Skeletal muscle tissue (tissue), 4 donors: ENCODE results near the gene SORCS1. TPM values are rescaled to one million over a fixed set of nuclear protein-coding genes. Genes with fewer than 3 reads are reported as not detected.

Experiments used
- H3K27ac ChIP-seq: one replicate; pipeline ENCODE4 v1.7.0; 2013; ENCODE audit warnings: mild to moderate bottlenecking, low read depth, low read length, inconsistent platforms
- H3K27me3 ChIP-seq, 3 donors: one replicate each; pipeline ENCODE4 v1.7.0; 2013; ENCODE audit warnings: low read length in 3 of 3; ENCODE audit not compliant: control insufficient read depth in 3 of 3, insufficient read depth in 3 of 3
- H3K36me3 ChIP-seq, 3 donors: one replicate each; pipeline ENCODE4 v1.7.0; 2013; ENCODE audit warnings: low read length in 3 of 3; ENCODE audit not compliant: control insufficient read depth in 3 of 3, insufficient read depth in 3 of 3
- H3K4me1 ChIP-seq, 3 donors: one replicate each; pipeline ENCODE4 v1.7.0; 2013; ENCODE audit warnings: low read length in 3 of 3, mild to moderate bottlenecking in 3 of 3; ENCODE audit not compliant: control insufficient read depth in 3 of 3, insufficient read depth in 3 of 3
- H3K4me3 ChIP-seq, 3 donors: one replicate each; pipeline ENCODE4 v1.7.0; 2013; ENCODE audit warnings: low read length in 3 of 3
- H3K9ac ChIP-seq, 3 donors: one replicate each; pipeline ENCODE4 v1.7.0; 2013; ENCODE audit warnings: low read length in 3 of 3, mild to moderate bottlenecking in 3 of 3, moderate library complexity in 2 of 3, low read depth in 1 of 3
- H3K9me3 ChIP-seq, 3 donors: one replicate each; pipeline ENCODE4 v1.7.0; 2013; ENCODE audit warnings: low read length in 3 of 3; ENCODE audit not compliant: control insufficient read depth in 3 of 3
- total RNA-seq: library from RNA; depleted of rRNA; stranded (reverse); fragments of >200 nt; gene quantifications from one replicate; pipeline ENCODE4 v1.2.3, GENCODE V29; 2014
- donor health status: Osteomylitis.

The SORCS1 gene
- total RNA-seq, 1 donor from 2014 or later, result 4.2 TPM

- Histone ChIP-seq H3K27me3 (no peaks in the 10 kb centered on the region), H3K9me3 (no peaks in the 10 kb centered on the region), H3K36me3 (no peaks in the 10 kb centered on the region), H3K4me3 (no peak overlapping the region), H3K9ac (no peak overlapping the region), H3K27ac (no peak overlapping the region), H3K4me1 (no peaks in the 10 kb centered on the region)
Observed at GRCh38 chr10:106713846-106714245, 450.7 kb downstream of the SORCS1 start.

GRCh38 chr10:106712988-106713387, 451.5 kb downstream of the SORCS1 start:
- H3K4me1 ChIP-seq, result no peaks in the 10 kb centered on the region
- H3K27ac ChIP-seq, result no peak overlapping the region
- no peaks in the 10 kb centered on the region for H3K9me3 ChIP-seq
- H3K4me3 ChIP-seq, result no peak overlapping the region
- no peaks in the 10 kb centered on the region for H3K27me3 ChIP-seq
- H3K36me3 ChIP-seq, result no peaks in the 10 kb centered on the region
- no peak overlapping the region for H3K9ac ChIP-seq

- Histone ChIP-seq H3K9me3 (no peaks in the 10 kb centered on the region), H3K27ac (no peak overlapping the region), H3K9ac (no peak overlapping the region), H3K4me3 (no peak overlapping the region), H3K36me3 (no peaks in the 10 kb centered on the region), H3K4me1 (no peaks in the 10 kb centered on the region), H3K27me3 (peaks cover 0 to 2% (median 0%) of the 10 kb centered on the region in 3 donors)
Observed at GRCh38 chr10:106711313-106711906, 453.1 kb downstream of the SORCS1 start.

- Histone ChIP-seq H3K27ac (no peak overlapping the region), H3K4me3 (no peak overlapping the region), H3K9me3 (no peaks in the 10 kb centered on the region), H3K4me1 (no peaks in the 10 kb centered on the region), H3K27me3 (peaks cover 0 to 2% (median under 1%) of the 10 kb centered on the region in 3 donors), H3K9ac (no peak overlapping the region), H3K36me3 (no peaks in the 10 kb centered on the region)
Observed at GRCh38 chr10:106708506-106708905, 456.0 kb downstream of the SORCS1 start.

- Histone ChIP-seq H3K4me3 (no peak overlapping the region), H3K27ac (no peak overlapping the region), H3K9ac (no peak overlapping the region), H3K9me3 (no peaks in the 10 kb centered on the region), H3K27me3 (peaks cover 0 to 5% (median 2%) of the 10 kb centered on the region in 3 donors), H3K4me1 (no peaks in the 10 kb centered on the region), H3K36me3 (no peaks in the 10 kb centered on the region)
Observed at GRCh38 chr10:106707657-106708056, 456.8 kb downstream of the SORCS1 start.

- no peak overlapping the region for H3K4me3 ChIP-seq
- no peaks in the 10 kb centered on the region for H3K4me1 ChIP-seq
- H3K9me3 ChIP-seq, result no peaks in the 10 kb centered on the region
- H3K9ac ChIP-seq, result no peak overlapping the region
- no peaks in the 10 kb centered on the region for H3K36me3 ChIP-seq
- H3K27me3 ChIP-seq, result peaks cover 0 to 5% (median 2%) of the 10 kb centered on the region in 3 donors
- H3K27ac ChIP-seq, result no peak overlapping the region
Observed at GRCh38 chr10:106706127-106706526, 458.4 kb downstream of the SORCS1 start.

- H3K4me1 ChIP-seq, result no peaks in the 10 kb centered on the region
- no peak overlapping the region for H3K9ac ChIP-seq
- no peak overlapping the region for H3K4me3 ChIP-seq
Observed at GRCh38 chr10:106705681-106706100, 458.8 kb downstream of the SORCS1 start.

GRCh38 chr10:106696239-106696638, 468.3 kb downstream of the SORCS1 start:
- H3K27ac ChIP-seq, result no peak overlapping the region
- peaks cover 0 to 3% (median 0%) of the 10 kb centered on the region in 3 donors for H3K27me3 ChIP-seq
- no peaks in the 10 kb centered on the region for H3K4me1 ChIP-seq
- no peaks in the 10 kb centered on the region for H3K9me3 ChIP-seq
- no peak overlapping the region for H3K4me3 ChIP-seq
- no peak overlapping the region for H3K9ac ChIP-seq
- no peaks in the 10 kb centered on the region for H3K36me3 ChIP-seq

More at GRCh38 chr10:106705681-106706100, 458.8 kb downstream of the SORCS1 start:
- no peaks in the 10 kb centered on the region for H3K36me3 ChIP-seq
- H3K27me3 ChIP-seq, result peaks cover 0 to 5% (median 2%) of the 10 kb centered on the region in 3 donors
- H3K27ac ChIP-seq, result no peak overlapping the region
- H3K9me3 ChIP-seq, result no peaks in the 10 kb centered on the region

- Histone ChIP-seq H3K9ac (no peak overlapping the region), H3K27ac (no peak overlapping the region), H3K4me3 (no peak overlapping the region), H3K27me3 (peaks cover 0 to 3% (median 0%) of the 10 kb centered on the region in 3 donors), H3K4me1 (no peaks in the 10 kb centered on the region), H3K9me3 (no peaks in the 10 kb centered on the region), H3K36me3 (no peaks in the 10 kb centered on the region)
Observed at GRCh38 chr10:106694696-106695095, 469.8 kb downstream of the SORCS1 start.

- no peak overlapping the region for H3K27ac ChIP-seq
- H3K4me1 ChIP-seq, result no peaks in the 10 kb centered on the region
- H3K4me3 ChIP-seq, result no peak overlapping the region
- no peaks in the 10 kb centered on the region for H3K27me3 ChIP-seq
- H3K9me3 ChIP-seq, result no peaks in the 10 kb centered on the region
- no peaks in the 10 kb centered on the region for H3K36me3 ChIP-seq
- no peak overlapping the region for H3K9ac ChIP-seq
Observed at GRCh38 chr10:106682175-106682574, 482.3 kb downstream of the SORCS1 start.
